ENCODE results near the gene KRT34. TPM values are rescaled to one million over a fixed set of nuclear protein-coding genes. Genes with fewer than 3 reads are reported as not detected.
"Not testable (repeated sequence)": the region's sequence is repeated elsewhere in the genome, so short reads cannot be mapped to it uniquely, and the experiment has no call there.

The KRT34 gene
- polyA plus RNA-seq, 3 donors, result not detected

DNA sequence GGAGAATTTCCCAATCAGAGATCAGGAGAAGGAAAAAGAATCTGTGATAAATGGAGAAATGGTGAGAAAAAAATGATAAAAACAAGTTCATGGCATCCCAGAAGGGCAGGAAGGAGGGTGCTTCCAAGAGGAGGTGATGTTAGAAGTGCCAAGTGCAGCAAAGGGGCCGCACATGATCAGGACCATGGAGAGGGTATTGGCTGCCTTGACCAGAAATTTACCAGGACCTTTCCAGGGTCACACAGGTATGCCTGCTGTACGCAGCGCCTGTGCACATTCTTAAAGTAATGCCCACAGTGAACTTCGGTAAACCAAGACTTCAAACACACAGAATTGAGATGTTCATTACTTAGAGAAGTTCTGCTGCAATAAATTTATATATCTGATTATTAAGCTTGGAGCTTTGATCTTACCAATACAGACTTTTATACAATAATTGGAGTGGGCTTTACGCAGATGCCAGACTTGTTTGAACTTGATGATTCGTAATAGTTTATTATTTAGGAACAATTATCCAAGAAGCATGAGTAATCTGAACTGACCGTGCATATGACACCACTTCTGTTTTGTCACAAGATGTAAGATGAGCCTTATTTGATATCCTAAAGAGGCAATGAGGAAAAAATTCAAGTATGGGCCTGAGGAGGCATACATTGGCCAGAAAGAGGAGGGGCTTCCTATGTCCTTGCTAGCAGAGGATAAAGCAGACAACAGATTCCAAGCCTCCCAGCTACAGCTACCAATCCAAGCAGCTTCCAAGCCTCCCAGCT, 29.3 kb downstream of the KRT34 start:
- 78% methylated on average over 1 of the region's 7 CpGs for WGBS (ENCODE audit: insufficient coverage)
- Histone ChIP-seq H2AFZ (ENCODE audit: insufficient read depth, low read depth, low read length, poor library complexity, severe bottlenecking) (no peak overlapping the region), H3K27me3 (ENCODE audit: control insufficient read depth in 2 of 2, insufficient read depth in 2 of 2, low read length in 2 of 2) (peaks cover 0 to 5% of the 10 kb centered on the region in 2 donors), H3K4me1 (ENCODE audit: control insufficient read depth in 1 of 2, insufficient read depth in 2 of 2, low read length in 2 of 2) (peaks cover 0 to 5% of the 10 kb centered on the region in 2 donors), H4K20me1 (ENCODE audit: insufficient read depth, low read length) (no peaks in the 10 kb centered on the region), H3K79me2 (ENCODE audit: insufficient read depth, low read length) (no peaks in the 10 kb centered on the region), H3K27ac (ENCODE audit: low read depth in 1 of 2, low read length in 2 of 2) (no peak overlapping the region), H3K9ac (ENCODE audit: insufficient read depth, low read length, poor library complexity, severe bottlenecking) (no peak overlapping the region), H3K36me3 (replicated peaks in 1 of 2; ENCODE audit: control insufficient read depth in 1 of 2, insufficient read depth in 2 of 2, low read length in 2 of 2) (no peaks in the 10 kb centered on the region), H3K9me3 (replicated peaks in 1 of 2; ENCODE audit: control insufficient read depth in 1 of 2, insufficient read depth in 1 of 2, low read length in 2 of 2) (no peaks in the 10 kb centered on the region), H3K4me2 (replicated peaks; ENCODE audit: extremely low read depth, low read length, poor library complexity, severe bottlenecking) (no peak overlapping the region), H3K4me3 (replicated peaks in 1 of 3; ENCODE audit: low read depth in 2 of 3, low read length in 3 of 3) (no peak overlapping the region)
- no peaks in the 10 kb centered on the region for H3K36me3 Mint-ChIP-seq
- no peak overlapping the region for H3K4me3 Mint-ChIP-seq
- H3K27me3 Mint-ChIP-seq (ENCODE audit: low read depth in 3 of 3), result peaks cover 3 to 6% (median 3%) of the 10 kb centered on the region in 3 donors
- DNase-seq, result no peak
- no peak overlapping the region for H3K27ac Mint-ChIP-seq
- no peak for TF ChIP-seq CTCF (IDR thresholded peaks at IDR 0.05)
- H3K4me1 Mint-ChIP-seq, result peaks cover 6% of the 10 kb centered on the region
- H3K9me3 Mint-ChIP-seq, result peaks cover 0 to 5% (median 0%) of the 10 kb centered on the region in 7 donors
- intact Hi-C loops (cut with micrococcal nuclease), result no loop called here

- Mint-ChIP-seq H3K9me3 (peaks cover 0 to 1% (median 0%) of the 10 kb centered on the region in 7 donors), H3K27me3 (ENCODE audit: low read depth in 3 of 3) (peaks cover 2 to 6% (median 3%) of the 10 kb centered on the region in 3 donors), H3K4me3 (no peak overlapping the region), H3K4me1 (peaks cover 6% of the 10 kb centered on the region), H3K27ac (no peak overlapping the region), H3K36me3 (no peaks in the 10 kb centered on the region)
- intact Hi-C loops (cut with micrococcal nuclease), result no loop called here
- Histone ChIP-seq H3K27me3 (ENCODE audit: control insufficient read depth in 2 of 2, insufficient read depth in 2 of 2, low read length in 2 of 2) (peaks cover 0 to under 1% of the 10 kb centered on the region in 2 donors), H3K4me1 (ENCODE audit: control insufficient read depth in 1 of 2, insufficient read depth in 2 of 2, low read length in 2 of 2) (peaks cover 0 to 5% of the 10 kb centered on the region in 2 donors), H3K4me2 (replicated peaks; ENCODE audit: extremely low read depth, low read length, poor library complexity, severe bottlenecking) (no peak overlapping the region), H3K79me2 (ENCODE audit: insufficient read depth, low read length) (no peaks in the 10 kb centered on the region), H4K20me1 (ENCODE audit: insufficient read depth, low read length) (no peaks in the 10 kb centered on the region), H3K4me3 (replicated peaks in 1 of 3; ENCODE audit: low read depth in 2 of 3, low read length in 3 of 3) (no peak overlapping the region), H2AFZ (ENCODE audit: insufficient read depth, low read depth, low read length, poor library complexity, severe bottlenecking) (no peak overlapping the region), H3K36me3 (replicated peaks in 1 of 2; ENCODE audit: control insufficient read depth in 1 of 2, insufficient read depth in 2 of 2, low read length in 2 of 2) (no peaks in the 10 kb centered on the region), H3K27ac (ENCODE audit: low read depth in 1 of 2, low read length in 2 of 2) (no peak overlapping the region), H3K9me3 (replicated peaks in 1 of 2; ENCODE audit: control insufficient read depth in 1 of 2, insufficient read depth in 1 of 2, low read length in 2 of 2) (no peaks in the 10 kb centered on the region), H3K9ac (ENCODE audit: insufficient read depth, low read length, poor library complexity, severe bottlenecking) (no peak overlapping the region)
- WGBS (ENCODE audit: insufficient coverage), result no CpG with 5 or more reads among the region's 2 CpGs
- TF ChIP-seq CTCF (IDR thresholded peaks at IDR 0.05), result no peak
- DNase-seq, result no peak
Measured at GRCh38 chr17:41351177-41351576, 30.9 kb downstream of the KRT34 start.

GRCh38 chr17:41350381-41350878, 31.7 kb downstream of the KRT34 start, which contains the start of gene KRT33A:
Gene KRT33A, minus strand, starts transcription at chr17:41350828. Its CDS starts 61 bp downstream, at chr17:41350767.
- H3K36me3 ChIP-seq (replicated peaks in 1 of 2; ENCODE audit: control insufficient read depth in 1 of 2, insufficient read depth in 2 of 2, low read length in 2 of 2); H3K4me2 ChIP-seq (replicated peaks; ENCODE audit: extremely low read depth, low read length, poor library complexity, severe bottlenecking); intact Hi-C loops (cut with micrococcal nuclease); H3K9me3 Mint-ChIP-seq; H3K9me3 ChIP-seq (replicated peaks in 1 of 2; ENCODE audit: control insufficient read depth in 1 of 2, insufficient read depth in 1 of 2, low read length in 2 of 2); H3K27ac Mint-ChIP-seq; H3K4me1 Mint-ChIP-seq; H3K27me3 ChIP-seq (ENCODE audit: control insufficient read depth in 2 of 2, insufficient read depth in 2 of 2, low read length in 2 of 2); H3K9ac ChIP-seq (ENCODE audit: insufficient read depth, low read length, poor library complexity, severe bottlenecking); H4K20me1 ChIP-seq (ENCODE audit: insufficient read depth, low read length); H3K27me3 Mint-ChIP-seq (ENCODE audit: low read depth in 3 of 3); H3K4me3 Mint-ChIP-seq; H3K36me3 Mint-ChIP-seq; H3K79me2 ChIP-seq (ENCODE audit: insufficient read depth, low read length); H3K27ac ChIP-seq (ENCODE audit: low read depth in 1 of 2, low read length in 2 of 2); DNase-seq; H2AFZ ChIP-seq (ENCODE audit: insufficient read depth, low read depth, low read length, poor library complexity, severe bottlenecking); H3K4me1 ChIP-seq (ENCODE audit: control insufficient read depth in 1 of 2, insufficient read depth in 2 of 2, low read length in 2 of 2); H3K4me3 ChIP-seq (replicated peaks in 1 of 3; ENCODE audit: low read depth in 2 of 3, low read length in 3 of 3): not testable (repeated sequence)
- WGBS (ENCODE audit: insufficient coverage), result 94% methylated on average over 13 of the region's 16 CpGs

Measured in CD14-positive monocyte (primary cell).